ENCODE measurements around the gene ENDOD1.
"Not testable (repeated sequence)": the region's sequence is repeated elsewhere in the genome, so short reads cannot be mapped to it uniquely, and the experiment has no call there.

Gene ENDOD1

GRCh38 chr11:95100856-95101507 is 11.3 kb downstream of the ENDOD1 start:
- in situ Hi-C loops (cut with MboI; ENCODE audit: low sequenced_read_pairs), result no loop called here

GRCh38 chr11:95101935-95102334 is 12.3 kb downstream of the ENDOD1 start:
- in situ Hi-C loops (cut with MboI; ENCODE audit: low sequenced_read_pairs), result no loop called here

GRCh38 chr11:95102733-95103132 is 13.1 kb downstream of the ENDOD1 start:
- in situ Hi-C loops (cut with MboI; ENCODE audit: low sequenced_read_pairs), result no loop called here

DNA sequence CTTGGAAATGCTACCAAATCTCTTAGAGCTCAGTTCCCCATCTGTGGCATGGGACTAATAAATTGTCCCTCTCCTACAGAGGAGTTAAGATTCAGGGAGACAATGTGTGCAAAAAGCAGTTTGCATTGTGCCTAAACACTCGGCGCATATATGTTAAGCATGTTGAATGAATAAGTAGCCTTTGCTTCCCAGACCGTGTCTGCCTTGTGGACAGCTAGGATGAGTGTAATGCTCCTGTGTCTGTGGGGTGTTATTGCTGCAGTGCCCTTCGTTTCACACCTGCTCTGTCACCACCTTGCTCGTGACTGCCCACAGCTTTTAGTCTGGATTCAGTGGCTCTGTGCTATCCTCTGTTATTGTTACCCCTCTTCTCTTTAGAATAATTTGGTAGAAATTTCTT is 14.1 kb downstream of the ENDOD1 start:
- in situ Hi-C loops (cut with MboI; ENCODE audit: low sequenced_read_pairs), result no loop called here

GRCh38 chr11:95104121-95104830 is 14.6 kb downstream of the ENDOD1 start:
- in situ Hi-C loops (cut with MboI; ENCODE audit: low sequenced_read_pairs), result no loop called here

GRCh38 chr11:95104856-95105255 is 15.2 kb downstream of the ENDOD1 start:
- in situ Hi-C loops (cut with MboI; ENCODE audit: low sequenced_read_pairs), result no loop called here

DNA sequence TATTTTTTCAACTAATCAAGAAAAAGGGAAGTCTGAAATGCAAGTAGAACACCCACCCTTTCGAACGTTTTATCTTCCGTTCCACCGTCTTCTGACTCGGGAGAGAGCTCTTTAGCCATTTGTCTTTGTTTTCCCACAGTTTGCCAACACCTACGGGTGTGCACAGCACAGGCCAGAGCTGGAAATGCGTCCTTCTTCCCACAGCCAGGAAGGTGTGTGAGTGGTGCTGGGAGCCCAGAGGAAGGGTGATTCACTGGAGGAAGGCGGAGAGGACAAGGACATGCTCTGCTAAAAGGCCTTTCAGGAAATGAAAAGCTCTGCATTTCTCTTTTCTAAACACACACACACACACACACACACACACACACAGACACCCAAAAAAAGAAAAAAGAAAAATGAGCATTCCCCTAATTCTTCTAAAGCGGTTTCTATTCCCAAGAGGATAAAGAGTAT is 18.5 kb downstream of the ENDOD1 start:
- in situ Hi-C loops (cut with MboI; ENCODE audit: low sequenced_read_pairs), result no loop called here

DNA sequence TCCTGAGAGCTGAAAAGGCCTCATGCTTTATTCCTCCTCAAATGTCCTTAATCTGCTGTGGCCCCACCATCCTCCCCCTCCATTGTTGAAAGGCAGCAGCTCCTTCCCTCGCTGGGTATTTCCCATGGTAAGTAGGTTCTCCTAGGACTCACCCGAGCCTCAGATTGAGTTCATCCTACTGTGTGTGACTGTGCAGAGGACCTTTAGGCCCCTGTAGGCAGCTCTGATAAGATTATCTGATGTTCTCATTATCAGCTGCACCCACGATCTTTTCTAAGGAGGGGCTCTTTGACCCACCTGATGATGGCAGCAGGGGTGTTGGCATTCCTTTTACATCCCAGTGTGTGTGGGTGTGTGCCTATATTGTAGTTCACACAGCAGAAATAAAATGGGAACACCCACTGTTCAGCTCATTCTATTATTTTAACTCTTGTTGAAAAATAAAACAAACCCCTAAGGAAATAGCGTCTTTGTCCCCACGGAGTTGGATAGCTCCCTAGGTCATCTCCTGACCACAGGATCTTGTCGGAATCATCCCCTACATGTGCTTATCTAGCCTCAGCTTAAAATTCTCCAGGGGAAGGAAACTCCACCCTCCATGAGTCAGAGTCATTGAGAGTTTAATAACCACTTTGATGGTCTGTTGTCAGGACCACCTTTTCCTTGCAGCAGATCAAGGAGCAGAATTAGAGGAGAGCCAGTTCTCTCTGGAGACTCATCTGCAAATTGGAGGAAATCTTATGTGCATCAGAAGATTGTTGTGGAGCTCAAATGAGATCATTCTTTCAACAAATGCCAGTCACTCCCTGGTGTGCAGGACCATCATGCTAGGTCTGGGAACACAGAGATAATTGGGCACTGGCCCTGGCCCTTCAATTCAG is 19.3 kb downstream of the ENDOD1 start:
- in situ Hi-C loops (cut with MboI; ENCODE audit: low sequenced_read_pairs), result no loop called here

DNA sequence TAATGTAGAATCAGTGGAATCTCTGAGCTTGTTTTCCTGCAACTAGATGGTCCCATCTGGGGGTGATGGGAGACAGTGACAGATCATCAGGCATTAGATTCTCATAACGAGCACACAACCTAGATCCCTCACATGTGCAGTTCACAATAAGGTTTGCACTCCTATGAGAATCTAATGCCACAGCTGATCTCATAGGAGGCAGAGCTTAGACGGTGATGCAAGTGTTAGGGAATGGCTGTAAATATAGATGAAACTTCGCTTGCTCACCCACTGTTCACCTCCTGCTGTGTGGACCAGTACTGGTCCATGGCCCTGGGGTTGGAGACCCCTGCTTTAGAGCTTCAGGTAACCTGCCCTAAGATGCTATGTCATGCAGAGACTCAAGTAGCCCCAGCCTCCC is 21.8 kb downstream of the ENDOD1 start:
- in situ Hi-C loops (cut with MboI; ENCODE audit: low sequenced_read_pairs), result not testable (repeated sequence)

- in situ Hi-C loops (cut with MboI; ENCODE audit: low sequenced_read_pairs), result no loop called here
Observed at GRCh38 chr11:95111923-95112540, 22.4 kb downstream of the ENDOD1 start.

- in situ Hi-C loops (cut with MboI; ENCODE audit: low sequenced_read_pairs), result no loop called here
Observed at GRCh38 chr11:95115597-95115996, 26.0 kb downstream of the ENDOD1 start.

GRCh38 chr11:95119361-95120060 is 29.9 kb downstream of the ENDOD1 start:
- in situ Hi-C loops (cut with MboI; ENCODE audit: low sequenced_read_pairs), result no loop called here

DNA sequence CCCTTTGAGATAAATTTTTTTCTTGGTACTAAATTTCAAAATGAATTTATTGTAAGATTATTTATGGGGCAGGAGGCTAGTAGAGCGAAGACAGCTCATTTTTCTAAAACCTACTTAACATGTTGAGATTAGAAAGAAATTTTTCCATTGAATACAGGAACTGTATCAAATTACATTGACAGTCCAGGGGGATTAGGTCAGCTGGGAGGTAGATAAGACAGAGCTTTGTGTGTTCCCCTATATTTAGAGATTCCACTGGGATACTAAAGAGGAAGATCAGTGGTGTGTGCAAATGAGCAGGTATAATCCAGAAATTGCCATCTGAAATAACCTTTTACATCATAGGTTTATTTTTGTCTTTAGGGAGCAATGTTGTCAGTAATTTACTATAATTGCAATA is 32.1 kb downstream of the ENDOD1 start:
- in situ Hi-C loops (cut with MboI; ENCODE audit: low sequenced_read_pairs), result no loop called here

DNA sequence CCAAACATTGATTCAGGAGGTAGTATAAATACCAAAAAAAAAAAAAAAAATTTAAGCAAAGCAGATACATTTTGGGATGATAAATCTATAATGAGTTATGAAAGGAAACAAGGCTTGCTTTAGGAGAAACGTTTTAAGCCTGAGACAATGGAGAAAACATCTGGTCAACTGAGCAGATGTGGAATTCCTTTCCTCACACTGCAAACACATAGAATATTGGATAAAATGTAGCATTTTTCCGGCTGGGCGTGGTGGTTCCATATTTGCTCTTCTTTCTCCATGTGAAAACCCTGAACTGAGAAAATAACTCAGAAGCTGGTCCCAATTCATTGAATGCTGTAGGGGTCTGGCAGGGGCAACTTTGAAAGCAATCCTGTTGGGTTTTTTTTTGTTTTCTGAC is 33.9 kb downstream of the ENDOD1 start:
- in situ Hi-C loops (cut with MboI; ENCODE audit: low sequenced_read_pairs), result no loop called here

GRCh38 chr11:95128602-95129001 is 39.0 kb downstream of the ENDOD1 start:
- in situ Hi-C loops (cut with MboI; ENCODE audit: low sequenced_read_pairs), result loop anchor here (25.0 kb wide), 1 partner anchor 1309 kb away; no protein-coding TSS in a partner anchor

- in situ Hi-C loops (cut with MboI; ENCODE audit: low sequenced_read_pairs), result loop anchor here (25.0 kb wide), 1 partner anchor 1304 kb away; no protein-coding TSS in a partner anchor
Observed at GRCh38 chr11:95132956-95133355, 43.3 kb downstream of the ENDOD1 start.

GRCh38 chr11:95134491-95134890 is 44.8 kb downstream of the ENDOD1 start:
- in situ Hi-C loops (cut with MboI; ENCODE audit: low sequenced_read_pairs), result loop anchor here (25.0 kb wide), 1 partner anchor 1303 kb away; no protein-coding TSS in a partner anchor

DNA sequence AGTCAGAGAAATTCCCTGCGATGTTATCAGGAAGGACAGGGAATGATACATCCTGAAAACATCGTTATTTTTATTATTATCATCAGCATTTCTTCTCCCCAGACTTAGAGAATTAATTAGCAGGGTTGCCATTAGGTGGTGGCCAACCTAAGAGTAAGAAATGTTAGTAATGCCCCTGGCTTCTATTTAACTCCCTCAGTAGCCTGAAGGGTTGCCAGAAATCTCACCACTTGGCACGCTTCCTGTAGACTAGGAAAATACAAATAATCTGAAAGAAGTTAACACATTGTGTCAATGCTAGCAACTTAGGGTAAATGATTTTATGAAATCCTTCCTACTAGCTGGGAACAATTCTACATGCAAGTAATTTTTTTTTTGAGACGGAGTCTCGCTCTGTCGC is 45.5 kb downstream of the ENDOD1 start:
- in situ Hi-C loops (cut with MboI; ENCODE audit: low sequenced_read_pairs), result loop anchor here (25.0 kb wide), 1 partner anchor 1302 kb away; no protein-coding TSS in a partner anchor

- in situ Hi-C loops (cut with MboI; ENCODE audit: low sequenced_read_pairs), result loop anchor here (25.0 kb wide), 1 partner anchor 1301 kb away; no protein-coding TSS in a partner anchor
Observed at GRCh38 chr11:95135880-95136279, 46.2 kb downstream of the ENDOD1 start.

- in situ Hi-C loops (cut with MboI; ENCODE audit: low sequenced_read_pairs), result loop anchor here (25.0 kb wide), 1 partner anchor 1301 kb away; no protein-coding TSS in a partner anchor
Observed at GRCh38 chr11:95136747-95137146, 47.1 kb downstream of the ENDOD1 start.

All from HL-60/S4 (cell line).